IPS DF 6.9 (cell line): Measurements from ENCODE around the gene C3orf70.
A peak's percentile ranks its signal among the peaks of the same experiment; 100 is the strongest.

Source experiments
- DNase-seq: peaks from one replicate; pipeline ENCODE4 v3.0.0-alpha.2; 2013; ENCODE audit warnings: low read depth, low spot score
- H3K27ac ChIP-seq: one replicate; pipeline ENCODE4 v1.5.1; 2013; ENCODE audit warnings: low read length, control low read depth
- H3K27me3 ChIP-seq: 2 replicates; pipeline ENCODE4 v1.6.1; 2013; ENCODE audit warnings: mild to moderate bottlenecking, low read length; ENCODE audit not compliant: control insufficient read depth, insufficient read depth
- H3K36me3 ChIP-seq: 2 replicates; pipeline ENCODE4 v1.6.1; 2013; ENCODE audit warnings: low read length; ENCODE audit not compliant: control insufficient read depth, insufficient read depth
- H3K4me1 ChIP-seq: 2 replicates; pipeline ENCODE4 v1.6.1; 2013; ENCODE audit warnings: low read length; ENCODE audit not compliant: control insufficient read depth, insufficient read depth
- H3K4me3 ChIP-seq: 2 replicates; pipeline ENCODE4 v1.5.1; 2013; ENCODE audit warnings: mild to moderate bottlenecking, low read length
- H3K9me3 ChIP-seq: 2 replicates; pipeline ENCODE4 v1.6.1; 2013; ENCODE audit warnings: low read length, inconsistent platforms; ENCODE audit not compliant: control insufficient read depth, insufficient read depth
- WGBS: extraction: QIAGEN DNeasy Blood & Tissue Kit; methylation state at CpG from one replicate; pipeline ENCODE4 v1.1.7; 2013; ENCODE audit warnings: mixed read lengths, missing lambda C conversion rate; ENCODE audit not compliant: insufficient read length, insufficient coverage; 5-methylcytosine and 5-hydroxymethylcytosine counted together

C3orf70 gene

DNA sequence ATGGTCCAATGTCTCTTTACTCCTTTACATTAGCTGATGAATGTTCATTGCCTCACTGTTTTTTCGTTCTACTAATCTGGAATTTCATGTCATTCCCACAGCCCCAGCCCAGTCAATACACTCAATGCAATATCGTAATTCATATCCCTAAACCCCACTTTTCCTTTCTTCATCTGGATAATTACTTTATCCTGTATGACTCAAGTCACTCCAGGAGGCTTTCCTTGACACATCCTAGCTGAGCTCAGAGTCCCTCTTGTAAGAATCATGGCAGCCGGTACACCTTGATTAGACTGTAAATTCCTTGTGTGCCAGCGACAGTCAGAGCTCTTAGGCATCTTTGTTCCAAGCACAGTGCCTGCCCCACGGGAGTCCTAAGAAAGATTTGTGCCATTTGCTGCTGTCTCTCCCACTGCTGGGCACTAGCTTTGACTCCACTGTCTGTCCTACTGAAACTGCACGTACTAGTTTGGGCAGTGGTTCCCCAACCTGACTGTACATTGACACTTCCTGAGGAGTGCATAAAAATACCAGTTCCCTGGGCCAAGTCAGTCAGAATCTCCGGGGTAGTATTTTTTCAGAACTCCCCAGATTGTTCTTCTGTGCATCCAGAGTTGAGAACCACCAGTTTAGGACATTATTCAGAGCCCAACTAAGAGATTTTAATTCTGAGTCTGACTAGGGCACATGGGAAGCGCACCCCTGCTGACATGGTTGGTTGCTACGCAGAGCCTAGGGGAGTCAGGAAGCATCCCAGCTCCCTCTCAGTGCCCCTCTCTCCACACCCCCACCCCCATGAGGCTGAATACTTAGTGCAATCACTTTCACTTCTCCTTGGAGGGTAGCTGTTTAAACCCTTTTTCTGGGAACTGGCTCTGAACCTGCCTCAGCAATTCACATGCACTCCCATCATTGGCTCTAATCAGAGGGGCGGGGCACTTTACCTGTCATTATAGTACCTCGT is 19.5 kb upstream of the C3orf70 start:
- Histone ChIP-seq H3K27ac (no peak overlapping the region), H3K4me3 (no peak overlapping the region)

DNA sequence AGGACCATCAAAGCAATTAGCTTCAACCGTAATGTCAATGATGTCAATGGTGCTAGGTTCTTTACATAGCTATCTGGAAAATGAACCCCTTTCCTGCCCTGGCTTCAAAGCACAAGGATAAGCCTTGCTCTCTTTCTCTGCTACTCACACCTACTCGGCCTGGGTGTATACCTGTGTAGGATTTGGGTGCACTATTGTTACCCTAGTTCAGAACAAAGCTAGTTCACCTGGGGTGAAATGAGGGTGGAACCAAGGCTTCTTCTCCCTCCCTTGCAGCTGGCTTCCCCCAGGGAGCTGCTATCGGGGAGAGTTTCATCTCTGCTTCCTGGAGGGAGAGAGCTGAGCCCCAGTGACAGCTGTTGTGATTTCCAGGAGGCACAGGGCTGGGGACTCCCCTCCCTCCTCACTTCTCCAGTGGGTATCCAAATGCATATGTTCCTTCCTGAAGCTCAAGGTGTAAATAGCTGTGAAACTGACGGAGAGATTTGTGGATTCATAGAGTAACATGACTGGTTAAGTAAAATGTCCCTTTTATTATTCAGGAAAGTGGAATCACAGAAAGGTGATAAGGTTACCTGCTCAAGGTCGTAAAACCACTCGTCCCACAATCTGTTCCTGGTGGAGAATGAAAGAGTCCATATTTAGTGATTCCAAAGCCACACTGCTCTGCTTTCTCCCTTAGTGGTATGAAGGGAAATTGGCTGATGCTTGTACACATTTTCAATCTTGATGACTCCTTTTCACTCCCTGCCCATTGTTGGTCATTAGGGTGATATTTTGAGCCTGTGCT is 11.8 kb upstream of the C3orf70 start:
- H3K27ac ChIP-seq = no peak overlapping the region
- H3K36me3 ChIP-seq = no peaks in the 10 kb centered on the region
- no peaks in the 10 kb centered on the region for H3K4me1 ChIP-seq
- H3K27me3 ChIP-seq = no peaks in the 10 kb centered on the region
- H3K9me3 ChIP-seq = no peaks in the 10 kb centered on the region
- H3K4me3 ChIP-seq = no peak overlapping the region
- DNase-seq = no peak
- WGBS = no CpG with 5 or more reads among the region's 6 CpGs

More for the DNA sequence above, 19.5 kb upstream of the C3orf70 start:
- Histone ChIP-seq H3K4me1 (peaks cover 3% of the 10 kb centered on the region; the same call in 1 of the 2 replicates), H3K36me3 (no peaks in the 10 kb centered on the region), H3K27me3 (no peaks in the 10 kb centered on the region), H3K9me3 (no peaks in the 10 kb centered on the region)
- 100% methylated on average over 1 of the region's 11 CpGs for WGBS
- no peak for DNase-seq

- no peak for DNase-seq
- Histone ChIP-seq H3K9me3 (no peaks in the 10 kb centered on the region), H3K4me1 (no peaks in the 10 kb centered on the region), H3K27ac (no peak overlapping the region), H3K27me3 (no peaks in the 10 kb centered on the region), H3K4me3 (no peak overlapping the region), H3K36me3 (no peaks in the 10 kb centered on the region)
- WGBS = no CpG with 5 or more reads among the region's 8 CpGs
Observed at GRCh38 chr3:185162634-185163033, 9.8 kb upstream of the C3orf70 start.

- no peaks in the 10 kb centered on the region for H3K27me3 ChIP-seq
- no peaks in the 10 kb centered on the region for H3K4me1 ChIP-seq
- no peak overlapping the region for H3K27ac ChIP-seq
- WGBS = no CpG with 5 or more reads among the region's 5 CpGs
- H3K9me3 ChIP-seq = no peaks in the 10 kb centered on the region
- no peak for DNase-seq
- no peaks in the 10 kb centered on the region for H3K36me3 ChIP-seq
- H3K4me3 ChIP-seq = no peak overlapping the region
Observed at GRCh38 chr3:185161761-185162160, 8.9 kb upstream of the C3orf70 start.

DNA sequence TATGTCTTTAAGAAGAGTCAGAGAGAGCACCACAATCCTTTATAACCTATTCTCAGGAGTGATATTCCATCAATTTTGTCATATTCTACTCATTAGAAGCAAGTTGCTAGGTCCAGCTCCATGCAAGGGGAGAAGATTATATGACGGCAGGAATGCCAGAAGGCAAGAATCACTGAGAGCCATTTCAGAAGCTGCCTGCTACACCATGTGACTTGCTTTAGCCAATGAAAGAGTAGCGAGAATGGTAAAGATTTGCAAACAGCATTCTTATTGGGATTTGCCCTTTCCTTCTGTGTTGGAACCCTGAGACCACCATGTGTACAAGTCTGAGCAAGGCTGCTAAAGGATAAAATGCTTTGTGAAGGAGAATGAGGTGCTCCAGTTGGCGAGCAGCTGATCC is 4.5 kb upstream of the C3orf70 start:
- no CpG with 5 or more reads among the region's 3 CpGs for WGBS
- Histone ChIP-seq H3K27me3 (peaks cover 2% of the 10 kb centered on the region; the same call in 1 of the 2 replicates), H3K9me3 (no peaks in the 10 kb centered on the region), H3K36me3 (no peaks in the 10 kb centered on the region), H3K27ac (no peak overlapping the region), H3K4me3 (no peak overlapping the region), H3K4me1 (peaks cover 6% of the 10 kb centered on the region; the same call in 1 of the 2 replicates)
- no peak for DNase-seq

- H3K4me3 ChIP-seq = no peak overlapping the region
- no peaks in the 10 kb centered on the region for H3K36me3 ChIP-seq
- H3K27ac ChIP-seq = no peak overlapping the region
- peaks cover 6% of the 10 kb centered on the region; the same call in 1 of the 2 replicates for H3K4me1 ChIP-seq
- DNase-seq = no peak
- H3K9me3 ChIP-seq = no peaks in the 10 kb centered on the region
- no CpG with 5 or more reads among the region's 5 CpGs for WGBS
- peaks cover 7% of the 10 kb centered on the region for H3K27me3 ChIP-seq
Observed at GRCh38 chr3:185155678-185156077, 2.8 kb upstream of the C3orf70 start.

- Histone ChIP-seq H3K4me3 (no peak overlapping the region; the same call in 1 of the 2 replicates), H3K27me3 (peaks cover 10% of the 10 kb centered on the region), H3K36me3 (no peaks in the 10 kb centered on the region), H3K27ac (no peak overlapping the region), H3K4me1 (peaks cover 6% of the 10 kb centered on the region; the same call in 1 of the 2 replicates), H3K9me3 (no peaks in the 10 kb centered on the region)
- DNase-seq = no peak
- WGBS = 100% methylated on average over 5 of the region's 16 CpGs
Observed at GRCh38 chr3:185153861-185154629, 1.2 kb upstream of the C3orf70 start.

GRCh38 chr3:185153171-185153771 is 411 bp upstream of the C3orf70 start:
- H3K4me1 ChIP-seq = peaks cover 6% of the 10 kb centered on the region; the same call in 1 of the 2 replicates
- no CpG with 5 or more reads among the region's 53 CpGs for WGBS
- H3K27me3 ChIP-seq = peaks cover 10% of the 10 kb centered on the region
- H3K4me3 ChIP-seq = peak overlapping the region; percentile 55; the same call in 1 of the 2 replicates
- H3K36me3 ChIP-seq = no peaks in the 10 kb centered on the region
- no peaks in the 10 kb centered on the region for H3K9me3 ChIP-seq
- no peak for DNase-seq
- no peak overlapping the region for H3K27ac ChIP-seq

DNA sequence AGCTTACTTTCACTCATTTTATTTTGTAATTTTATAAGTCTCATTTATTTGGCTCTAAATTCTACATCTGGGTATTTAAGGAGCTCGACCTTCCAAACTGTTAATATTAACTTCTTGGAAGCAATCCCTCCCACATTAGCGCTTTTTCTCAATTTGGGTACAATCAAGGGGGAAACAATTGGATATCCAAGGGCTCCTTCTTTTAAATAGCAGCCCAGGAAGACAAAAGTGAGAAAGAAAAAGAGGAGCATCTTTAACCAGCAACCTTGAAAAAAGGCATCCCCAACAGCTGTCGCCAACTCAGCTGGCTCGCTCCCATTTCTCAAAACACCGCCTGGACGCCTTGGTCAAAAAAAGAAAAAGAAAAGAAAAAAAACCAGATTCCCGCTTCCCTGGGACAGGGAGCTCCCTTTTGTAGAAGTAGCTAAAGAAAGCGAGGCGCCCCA is 873 bp downstream of the C3orf70 start:
- WGBS = no CpG with 5 or more reads among the region's 9 CpGs
- Histone ChIP-seq H3K4me3 (peak overlapping the region; percentile 55; the same call in 1 of the 2 replicates), H3K27me3 (peaks cover 10% of the 10 kb centered on the region), H3K27ac (no peak overlapping the region), H3K9me3 (no peaks in the 10 kb centered on the region), H3K36me3 (no peaks in the 10 kb centered on the region), H3K4me1 (peaks cover 6% of the 10 kb centered on the region; the same call in 1 of the 2 replicates)
- no peak for DNase-seq
